Activated CD4-positive, alpha-beta T cell treated with anti-CD3 and anti-CD28 coated beads for 36 hours (primary cell): ENCODE data around the gene SPTLC1. TPM values are rescaled to one million over a fixed set of nuclear protein-coding genes. Genes with fewer than 3 reads are reported as not detected.

Source experiments
- ATAC-seq: fragments of 200-7000 bp; cut with Tn5 transposase; one replicate; pipeline ENCODE4 v1.10.0; 2021; ENCODE audit warnings: mild to moderate bottlenecking, moderate library complexity
- CTCF ChIA-PET: fragments of 350-600 bp; sonication (Branson Sonifier 250); formaldehyde crosslinking; loops from one replicate; lab custom pipeline; 2021; ENCODE audit warnings: antibody characterized with exemption; lab: Charles Lee
- POLR2A ChIA-PET: fragments of 350-600 bp; sonication (Branson Sonifier 250); formaldehyde crosslinking; loops from one replicate; lab custom pipeline; 2021; ENCODE audit warnings: antibody characterized with exemption, inconsistent platforms; lab: Charles Lee
- DNase-seq: peaks from one replicate; pipeline ENCODE4 v3.0.0-alpha.2; 2020
- H3K27ac Mint-ChIP-seq: one replicate; pipeline ENCODE4 v1.8.0; 2021; ENCODE audit warnings: mixed read lengths
- H3K27me3 Mint-ChIP-seq: one replicate; pipeline ENCODE4 v1.8.0; 2021; ENCODE audit warnings: mixed read lengths
- H3K36me3 Mint-ChIP-seq: one replicate; pipeline ENCODE4 v1.8.0; 2021; ENCODE audit warnings: low read depth, mixed read lengths
- H3K4me1 Mint-ChIP-seq: one replicate; pipeline ENCODE4 v1.8.0; 2021; ENCODE audit warnings: mixed read lengths
- H3K4me3 Mint-ChIP-seq: one replicate; pipeline ENCODE4 v1.8.0; 2021; ENCODE audit warnings: mild to moderate bottlenecking, moderate library complexity, mixed read lengths
- H3K9me3 Mint-ChIP-seq: one replicate; pipeline ENCODE4 v1.8.0; 2021; ENCODE audit warnings: low read depth, mixed read lengths
- intact Hi-C, 2 experiments: fragments of 100-400 bp; cut with DNase I in 1 of 2; cut with micrococcal nuclease in 1 of 2; formaldehyde crosslinking; loops; one replicate each; pipeline versions ENCODE4 v1.14.2 to v1.15.1; 2022 to 2024; cut with DNase I, micrococcal nuclease
- total RNA-seq, 2 experiments: library from RNA; stranded (reverse); gene quantifications; one replicate each; pipeline ENCODE4 v1.2.3, GENCODE V29; 2021

The SPTLC1 gene
- total RNA-seq, 2 experiments from 2014 or later, result 45.9 to 46.6 TPM

DNA sequence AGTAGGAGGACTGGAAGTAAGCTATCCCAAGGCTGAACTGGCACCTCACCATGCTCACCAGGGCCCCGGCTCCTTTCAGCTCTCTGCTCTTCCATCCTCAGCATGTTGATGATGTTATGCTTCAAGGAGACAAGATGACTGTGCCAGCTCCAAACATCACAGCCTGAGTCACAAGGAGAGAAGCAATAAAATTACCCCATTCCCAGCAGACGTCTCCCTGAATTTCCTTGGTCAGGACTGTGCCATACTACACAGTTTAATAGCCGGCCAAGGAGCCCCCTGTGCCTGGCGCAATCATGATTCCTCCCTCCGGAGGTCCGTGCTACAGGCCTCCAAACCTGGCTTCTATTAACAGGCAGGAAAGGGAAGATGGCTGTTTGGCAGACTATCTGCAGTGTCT, 114.0 kb downstream of the SPTLC1 start:
- ATAC-seq (no peak), DNase-seq (no peak)
- POLR2A ChIA-PET, result interaction anchor here (0.7 kb wide), 1 partner anchor 205 kb away, joined by 4 read pairs; no protein-coding TSS in a partner anchor
- Mint-ChIP-seq H3K27ac (no peak overlapping the region), H3K27me3 (peaks cover 6% of the 10 kb centered on the region), H3K4me3 (no peak overlapping the region), H3K4me1 (no peaks in the 10 kb centered on the region), H3K9me3 (no peaks in the 10 kb centered on the region), H3K36me3 (no peaks in the 10 kb centered on the region)
- intact Hi-C loops, result no loop called here
- CTCF ChIA-PET, result no interaction called here

DNA sequence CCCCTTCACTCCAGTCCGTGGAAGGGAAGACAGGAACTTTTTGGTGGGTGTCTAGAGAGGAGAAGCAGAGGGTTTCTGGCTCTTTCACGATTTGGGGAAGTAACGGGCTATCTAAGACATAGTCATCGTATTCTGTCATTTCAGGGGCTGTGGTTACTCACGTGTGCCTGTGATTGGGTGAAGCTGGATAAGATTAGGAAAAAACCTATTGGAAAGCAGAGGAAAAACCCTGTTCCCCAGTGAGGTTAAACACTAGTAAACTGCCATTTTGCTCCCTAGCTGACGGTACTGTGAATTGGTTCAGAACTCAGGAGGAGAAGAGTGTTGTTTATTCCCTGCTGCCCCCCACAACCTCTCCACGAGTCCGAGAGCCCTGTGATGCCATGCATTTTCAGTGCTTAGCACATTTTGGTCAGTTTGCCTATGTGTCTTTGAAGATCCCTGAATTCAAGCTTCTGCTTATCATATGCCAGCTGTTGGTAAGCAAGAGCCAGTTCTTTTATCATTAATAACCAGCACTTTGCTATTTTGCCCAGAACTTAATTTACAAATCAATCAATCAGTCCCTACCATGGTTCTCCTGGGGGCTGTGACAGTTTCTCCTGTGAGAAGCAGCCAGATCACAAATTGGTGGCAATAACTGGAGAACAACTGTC, 120.1 kb downstream of the SPTLC1 start:
- ChIA-PET CTCF (no interaction called here), POLR2A (no interaction called here)
- ATAC-seq (no peak), DNase-seq (no peak)
- H3K4me3 Mint-ChIP-seq, result no peak overlapping the region
- intact Hi-C loops, result no loop called here
- H3K36me3 Mint-ChIP-seq, result no peaks in the 10 kb centered on the region
- no peaks in the 10 kb centered on the region for H3K4me1 Mint-ChIP-seq
- no peak overlapping the region for H3K27ac Mint-ChIP-seq
- no peaks in the 10 kb centered on the region for H3K9me3 Mint-ChIP-seq
- peaks cover 18% of the 10 kb centered on the region for H3K27me3 Mint-ChIP-seq

DNA sequence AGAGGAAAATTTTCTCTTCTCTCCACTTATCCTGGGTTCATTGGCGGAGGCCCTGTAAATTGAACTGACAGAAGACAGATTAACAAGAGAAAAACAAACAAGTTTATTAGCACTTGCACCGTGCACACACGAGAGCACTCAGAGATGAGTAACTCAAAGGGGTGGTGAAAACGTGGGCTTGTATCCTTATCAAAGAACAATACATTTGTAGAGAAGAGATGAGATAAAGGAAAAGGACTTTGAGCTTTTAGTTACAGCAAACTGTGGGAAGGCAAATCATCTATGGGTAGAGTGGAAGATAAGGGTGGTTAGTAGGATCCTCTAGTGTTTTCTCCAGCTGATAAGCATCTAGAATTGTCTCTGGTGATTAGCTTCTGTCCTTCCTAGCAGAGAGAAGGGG, 120.8 kb downstream of the SPTLC1 start:
- ChIA-PET POLR2A (no interaction called here), CTCF (no interaction called here)
- no peak overlapping the region for H3K27ac Mint-ChIP-seq
- H3K27me3 Mint-ChIP-seq, result peaks cover 16% of the 10 kb centered on the region
- H3K36me3 Mint-ChIP-seq, result no peaks in the 10 kb centered on the region
- H3K4me1 Mint-ChIP-seq, result no peaks in the 10 kb centered on the region
- no peaks in the 10 kb centered on the region for H3K9me3 Mint-ChIP-seq
- ATAC-seq, result no peak
- DNase-seq, result no peak
- no peak overlapping the region for H3K4me3 Mint-ChIP-seq
- intact Hi-C loops, result no loop called here

DNA sequence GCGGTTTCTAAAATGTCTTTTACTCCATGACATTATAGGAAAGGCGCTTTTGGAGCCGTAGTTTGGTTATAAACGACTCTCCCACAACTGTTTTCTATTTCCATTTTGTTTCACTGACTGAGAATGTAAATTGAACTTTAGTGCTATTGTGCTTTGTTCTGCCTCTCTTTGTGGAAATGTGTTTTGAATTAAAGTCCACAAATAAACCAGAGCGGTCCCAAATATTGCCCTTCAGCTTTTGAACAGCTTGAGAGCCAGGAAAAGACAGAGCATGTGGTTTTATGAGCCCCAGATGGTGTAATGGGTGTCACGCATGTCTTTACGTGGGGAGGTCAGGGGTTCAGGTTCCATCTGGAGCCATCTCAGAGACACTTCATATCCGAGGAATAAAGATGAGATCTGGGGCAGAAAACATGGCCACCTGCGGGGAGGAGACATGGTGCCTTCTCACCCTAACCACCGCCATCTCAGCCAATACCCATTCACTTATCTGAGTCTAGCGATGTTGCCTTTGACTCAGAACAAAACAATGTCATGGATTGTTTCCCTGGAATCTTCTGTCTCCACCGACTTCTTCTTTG, 122.7 kb downstream of the SPTLC1 start:
- ChIA-PET POLR2A (no interaction called here), CTCF (no interaction called here)
- ATAC-seq, result no peak
- H3K4me3 Mint-ChIP-seq, result no peak overlapping the region
- no peaks in the 10 kb centered on the region for H3K36me3 Mint-ChIP-seq
- no peaks in the 10 kb centered on the region for H3K9me3 Mint-ChIP-seq
- peaks cover 14% of the 10 kb centered on the region for H3K27me3 Mint-ChIP-seq
- intact Hi-C loops, result no loop called here
- no peaks in the 10 kb centered on the region for H3K4me1 Mint-ChIP-seq
- DNase-seq, result no peak
- H3K27ac Mint-ChIP-seq, result no peak overlapping the region

DNA sequence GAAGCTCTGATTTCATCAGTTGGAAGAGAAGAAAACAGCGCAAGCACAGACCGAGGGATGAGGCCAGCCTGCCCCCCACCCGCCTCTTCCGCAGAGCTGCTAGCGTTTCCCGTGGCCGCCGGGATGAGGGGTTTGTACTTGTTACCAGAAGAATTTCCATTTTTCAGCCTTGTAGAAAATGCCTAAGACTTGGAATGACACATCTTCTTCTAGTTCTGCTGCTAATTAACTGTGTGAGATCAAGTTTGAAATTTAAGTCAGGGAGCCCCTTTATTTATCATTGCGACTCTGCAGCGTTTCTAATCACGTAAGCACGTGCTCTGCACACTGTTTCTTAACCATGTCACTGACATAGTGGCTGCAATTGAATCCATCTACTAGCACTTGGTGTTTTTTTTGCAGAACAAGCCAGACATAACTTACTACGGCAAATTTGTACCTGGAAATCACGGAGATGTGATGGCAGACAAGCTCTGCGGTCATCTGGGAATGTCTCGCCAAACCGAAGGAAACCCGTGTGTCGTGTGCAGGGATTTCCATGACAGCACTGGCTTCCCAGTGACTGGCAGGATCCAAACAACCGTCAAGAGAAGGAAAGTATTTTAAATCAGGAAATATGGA, 123.4 kb downstream of the SPTLC1 start:
- intact Hi-C loops, result no loop called here
- ChIA-PET POLR2A (no interaction called here), CTCF (interaction anchor here (0.7 kb wide), 1 partner anchor 80 kb away, joined by 3 read pairs; no protein-coding TSS in a partner anchor)
- DNase-seq, result no peak
- H3K9me3 Mint-ChIP-seq, result no peaks in the 10 kb centered on the region
- no peak overlapping the region for H3K27ac Mint-ChIP-seq
- no peaks in the 10 kb centered on the region for H3K4me1 Mint-ChIP-seq
- peaks cover 14% of the 10 kb centered on the region for H3K27me3 Mint-ChIP-seq
- no peak for ATAC-seq
- no peak overlapping the region for H3K4me3 Mint-ChIP-seq
- H3K36me3 Mint-ChIP-seq, result no peaks in the 10 kb centered on the region

DNA sequence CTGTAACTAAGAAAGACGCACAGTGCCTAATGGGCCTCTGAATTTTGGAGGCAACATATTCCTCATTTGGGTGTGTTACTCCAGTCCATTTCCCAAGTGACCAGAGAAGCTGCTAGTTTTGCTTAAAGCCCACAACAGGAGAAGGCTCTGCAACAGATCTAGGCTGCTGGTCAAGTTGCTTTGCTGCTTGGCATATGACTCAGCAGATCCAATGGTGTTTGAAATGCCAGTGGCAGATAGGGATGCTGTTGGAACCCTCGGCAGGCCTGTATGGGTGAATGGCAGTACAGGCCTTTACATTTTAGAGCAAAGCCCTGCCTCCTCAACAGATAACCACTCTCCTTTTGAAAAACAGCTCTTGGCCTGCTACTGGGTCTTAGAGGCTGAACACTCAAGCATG, 129.0 kb downstream of the SPTLC1 start:
- ChIA-PET CTCF (no interaction called here), POLR2A (no interaction called here)
- intact Hi-C loops, result no loop called here

DNA sequence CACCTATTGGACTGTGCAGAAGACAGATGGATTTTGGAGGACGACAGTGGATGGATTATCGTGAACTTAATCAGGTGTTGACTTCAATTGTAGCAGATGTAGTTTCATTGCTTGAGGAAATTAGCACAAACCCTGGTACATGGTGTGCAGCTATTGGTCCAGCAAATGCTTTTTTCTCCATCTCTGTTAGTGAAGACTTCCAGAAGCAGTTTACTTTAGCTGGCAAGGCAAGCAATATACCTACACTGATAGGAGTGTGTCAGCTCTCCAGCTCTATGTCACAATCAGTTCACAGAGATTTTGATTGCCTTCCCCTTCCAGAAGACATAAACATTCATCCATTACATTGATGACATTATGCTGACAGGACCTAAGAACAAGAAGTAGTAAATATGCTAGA, 129.5 kb downstream of the SPTLC1 start:
- intact Hi-C loops, result no loop called here
- no peaks in the 10 kb centered on the region for H3K36me3 Mint-ChIP-seq
- ChIA-PET POLR2A (no interaction called here), CTCF (no interaction called here)
- peaks cover 3% of the 10 kb centered on the region for H3K27me3 Mint-ChIP-seq
- DNase-seq (no peak), ATAC-seq (no peak)
- no peak overlapping the region for H3K4me3 Mint-ChIP-seq
- no peaks in the 10 kb centered on the region for H3K4me1 Mint-ChIP-seq
- H3K27ac Mint-ChIP-seq, result no peak overlapping the region
- H3K9me3 Mint-ChIP-seq, result peaks cover 3% of the 10 kb centered on the region

More for the DNA sequence above, 129.0 kb downstream of the SPTLC1 start:
- ATAC-seq, result no peak
- H3K27ac Mint-ChIP-seq, result no peak overlapping the region
- no peaks in the 10 kb centered on the region for H3K36me3 Mint-ChIP-seq
- no peak overlapping the region for H3K4me3 Mint-ChIP-seq
- H3K4me1 Mint-ChIP-seq, result no peaks in the 10 kb centered on the region
- no peak for DNase-seq
- no peaks in the 10 kb centered on the region for H3K27me3 Mint-ChIP-seq
- no peaks in the 10 kb centered on the region for H3K9me3 Mint-ChIP-seq

Other genes with a start within 250 kb of the SPTLC1 start
- gene ROR2, start 165.2 kb downstream of the SPTLC1 start, total RNA-seq, result not detected
- 100 to 1,000 TPM; 261 to 286 TPM for gene IARS1, start 178.3 kb upstream of the SPTLC1 start, total RNA-seq
- 10 to 100 TPM; 57.7 to 80.2 TPM for gene NOL8, start 209.9 kb upstream of the SPTLC1 start, total RNA-seq
- 10 to 100 TPM; 22.8 to 32.3 TPM for gene CENPP, start 210.5 kb upstream of the SPTLC1 start, total RNA-seq